Hypothalamus (tissue), 51 donors: ENCODE results near the gene PRRT1.
"Not testable (repeated sequence)": the region's sequence is repeated elsewhere in the genome, so short reads cannot be mapped to it uniquely, and the experiment has no call there.

Source experiments
- DNase-seq, 51 donors: peaks; one replicate each; lab custom pipeline; 2025; lab: John Stamatoyannopoulos, UW

PRRT1 gene

DNA sequence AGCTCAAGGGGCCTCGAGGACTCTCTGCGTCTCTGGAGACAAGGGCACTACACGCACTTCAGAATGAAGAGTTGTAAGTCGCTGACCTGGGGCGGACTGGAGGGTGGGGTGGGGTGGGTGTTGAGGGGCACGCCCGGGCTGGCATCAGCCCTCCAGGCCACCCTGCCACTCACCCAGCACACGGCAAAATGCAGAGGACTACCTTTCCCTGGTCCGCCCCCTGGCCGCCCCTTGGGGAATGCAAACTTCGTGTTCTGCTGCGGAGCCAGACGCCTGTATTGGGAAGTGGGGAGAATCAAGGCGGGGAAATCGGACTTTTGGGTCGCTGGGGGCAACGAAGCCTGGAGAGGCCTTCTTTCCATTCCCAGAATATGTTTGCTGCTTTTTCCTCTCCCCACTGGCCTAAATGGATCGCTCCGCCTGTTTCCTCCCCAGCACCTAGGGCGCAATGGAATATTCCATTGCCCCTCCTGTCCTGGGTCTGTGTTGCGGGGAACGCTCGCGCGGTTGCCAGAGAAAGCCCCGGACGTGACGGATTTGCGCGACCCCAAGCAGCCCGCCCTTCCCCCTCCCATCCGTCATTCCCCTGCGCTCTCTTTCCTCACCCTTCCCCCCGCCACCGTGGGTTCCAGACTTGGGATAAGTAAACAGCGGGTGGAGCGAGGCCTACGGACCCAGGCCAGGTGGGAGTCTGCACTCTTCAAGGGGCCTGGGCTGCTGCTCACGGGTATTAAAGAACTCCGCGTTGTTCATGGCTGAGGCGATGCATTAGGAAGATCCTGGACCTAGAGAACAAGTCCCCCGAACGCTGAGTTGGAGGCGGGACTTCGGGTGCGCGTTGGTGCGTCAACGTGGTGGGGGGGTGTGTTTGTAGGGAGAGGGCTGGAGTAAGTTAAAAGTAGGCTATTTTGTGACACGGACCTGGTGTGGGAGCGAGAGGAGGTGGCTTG lies 2.1 kb upstream of the PRRT1 start, which contains the start of gene PPT2:
TSS of gene PPT2 (plus strand) at position 578 of the 950 bp plus-strand sequence. CDS start 454 bp downstream, outside the sequence.
- DNase-seq = peak in 50 of 51 donors; percentile 49 to 94 (median 82)

DNA sequence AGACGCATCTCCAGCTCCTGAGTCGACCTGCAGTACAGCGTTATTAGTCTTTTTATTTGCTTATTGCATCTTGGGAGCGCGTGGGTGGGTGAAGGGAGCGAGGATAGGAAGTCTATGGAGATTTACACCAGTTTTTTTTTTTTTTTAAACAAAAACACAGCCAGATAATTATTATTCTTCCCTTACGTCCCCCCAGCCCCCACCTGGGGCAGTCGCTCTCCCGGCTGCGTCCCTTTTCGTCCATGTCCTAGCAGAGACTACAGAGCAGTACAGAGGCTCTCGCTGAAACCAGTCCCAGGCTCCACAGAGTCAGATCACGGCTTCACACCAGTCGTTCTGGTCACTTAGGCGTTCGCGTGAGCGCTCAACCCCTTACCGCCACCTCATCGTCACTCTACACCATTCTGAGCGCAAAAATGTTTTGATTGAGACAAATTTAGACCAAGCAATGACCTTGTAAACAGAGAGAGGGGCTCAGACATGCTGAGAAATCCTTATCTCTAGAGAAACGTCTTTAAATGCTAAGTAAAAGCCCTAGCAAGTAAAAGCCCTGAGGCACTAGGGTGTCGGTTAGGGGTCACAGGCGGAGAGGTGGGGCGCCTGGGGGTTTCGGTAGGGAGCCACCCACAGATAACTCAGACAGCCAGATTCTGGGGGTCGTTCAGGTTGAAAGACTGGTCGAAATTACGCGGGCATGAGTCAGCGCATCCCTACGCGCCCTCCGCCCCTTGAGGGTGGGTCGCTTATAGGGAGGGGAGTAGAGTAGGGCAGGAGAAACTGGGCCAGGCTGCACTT lies 1.2 kb upstream of the PRRT1 start:
- peak in 19 of 51 donors; percentile 9 to 63 (median 30) for DNase-seq

DNA sequence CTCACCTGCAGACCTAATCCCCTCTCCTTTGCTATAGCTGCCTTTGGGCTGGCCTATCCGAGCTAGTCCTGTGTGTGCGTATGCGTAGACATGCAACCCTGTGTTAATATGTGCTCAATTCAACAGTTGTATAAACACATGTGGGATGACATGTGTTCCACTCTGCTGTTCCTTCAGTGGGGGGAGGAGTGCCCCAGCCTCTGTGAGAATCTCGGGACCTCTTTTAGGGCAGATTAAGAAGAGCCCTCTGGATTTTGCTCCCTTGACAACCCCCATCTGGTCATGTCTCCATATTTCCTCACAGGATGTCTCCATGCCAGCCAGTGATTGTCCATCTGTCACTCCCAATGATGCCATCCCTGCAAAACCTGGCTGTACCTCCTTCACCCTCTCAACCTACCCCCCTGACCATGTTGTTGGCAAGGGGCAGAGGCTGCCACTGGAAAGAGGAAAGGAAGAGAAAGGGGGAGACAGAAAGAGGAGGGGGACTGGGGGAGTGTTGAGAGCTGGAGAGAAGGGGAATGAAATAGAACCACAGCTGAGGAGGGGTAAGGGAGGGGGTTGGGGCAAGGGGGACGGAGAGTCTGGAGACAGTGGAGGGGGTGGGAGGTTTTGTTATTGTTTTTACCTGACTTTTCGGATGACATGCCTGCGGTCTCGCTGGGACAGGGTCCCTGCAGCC lies 417 bp downstream of the PRRT1 start:
- DNase-seq = peak in 5 of 51 donors; percentile 21 to 79 (median 36)

DNA sequence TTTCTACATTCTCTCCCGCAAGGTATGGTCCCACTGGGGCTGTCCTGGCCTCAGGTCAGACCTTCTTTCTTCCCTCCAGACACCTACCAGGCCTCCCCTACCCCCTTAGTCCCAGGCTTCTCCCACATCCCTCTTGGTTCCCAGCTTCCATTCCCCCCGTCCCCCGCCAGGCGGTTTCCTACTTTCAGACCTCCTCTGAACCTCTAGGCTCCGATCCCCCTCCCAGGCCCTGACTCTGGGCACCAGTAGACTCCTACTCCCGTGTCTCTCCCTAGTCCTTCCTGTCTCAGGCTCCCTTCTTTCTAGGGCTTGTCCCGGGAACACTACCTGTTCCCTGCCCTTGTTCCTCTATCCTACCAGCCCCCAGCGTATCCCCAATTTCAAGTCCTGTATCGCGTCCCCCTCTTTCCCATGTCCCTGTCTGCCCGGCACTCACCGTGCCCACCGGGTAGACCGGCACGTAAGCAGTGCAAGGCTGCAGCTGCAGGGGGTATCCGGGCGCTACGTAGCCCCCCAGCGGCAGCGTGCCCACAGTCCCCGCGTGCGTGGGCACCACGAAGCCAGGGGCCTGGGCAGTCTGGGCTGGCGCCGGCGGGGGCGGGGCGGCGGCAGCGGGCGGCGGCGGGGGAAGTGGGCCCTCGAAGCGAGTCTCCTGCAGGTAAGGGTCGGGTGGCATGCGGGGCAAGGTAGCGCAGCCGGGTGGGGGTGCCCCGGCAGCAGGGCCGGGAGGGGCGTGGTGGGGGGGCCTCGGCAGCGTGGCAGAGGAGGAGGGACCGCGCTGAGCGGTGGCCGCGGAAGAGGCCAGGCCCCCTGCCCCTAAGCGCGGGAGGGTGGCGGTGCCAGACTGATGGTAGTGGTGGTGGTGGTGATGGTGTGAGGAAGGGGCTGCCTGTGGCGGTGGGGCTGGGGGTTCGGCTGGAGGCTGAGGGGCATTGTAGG lies 1.5 kb downstream of the PRRT1 start:
- peak in 1 of 51 donors; percentile 12 for DNase-seq

DNA sequence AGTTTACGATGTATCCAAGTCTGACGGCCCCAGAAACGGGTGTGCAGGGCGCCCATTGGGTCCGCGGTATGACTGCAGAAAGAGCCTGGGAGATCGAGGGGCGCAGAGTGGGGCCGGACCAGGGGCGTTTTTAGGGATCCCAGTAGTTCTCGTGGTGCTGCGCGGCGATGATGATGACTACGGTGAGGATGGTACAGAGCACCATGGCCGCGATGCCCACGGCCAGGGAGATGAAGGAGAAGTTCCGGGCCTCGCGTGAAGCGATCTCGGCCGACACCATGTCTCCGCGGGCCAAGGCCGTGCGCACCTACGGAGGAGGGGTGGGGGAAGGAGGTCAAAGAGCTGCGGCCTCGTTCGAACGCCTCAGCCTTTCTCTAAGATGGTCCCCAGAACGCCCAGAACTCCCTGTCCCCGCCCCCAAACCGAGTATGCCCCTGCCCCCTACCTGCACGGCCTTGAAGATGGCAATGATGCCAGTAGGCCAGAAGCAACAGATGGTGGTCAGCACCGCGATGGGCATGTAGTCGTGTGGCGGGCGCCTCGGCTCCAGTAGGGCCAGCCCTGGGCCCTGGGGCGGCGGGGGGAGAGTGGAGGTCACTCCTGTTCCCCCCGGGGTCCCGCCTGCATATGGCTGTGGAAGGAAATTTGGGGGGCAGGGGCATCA lies 2.5 kb downstream of the PRRT1 start:
- DNase-seq = no peak

DNA sequence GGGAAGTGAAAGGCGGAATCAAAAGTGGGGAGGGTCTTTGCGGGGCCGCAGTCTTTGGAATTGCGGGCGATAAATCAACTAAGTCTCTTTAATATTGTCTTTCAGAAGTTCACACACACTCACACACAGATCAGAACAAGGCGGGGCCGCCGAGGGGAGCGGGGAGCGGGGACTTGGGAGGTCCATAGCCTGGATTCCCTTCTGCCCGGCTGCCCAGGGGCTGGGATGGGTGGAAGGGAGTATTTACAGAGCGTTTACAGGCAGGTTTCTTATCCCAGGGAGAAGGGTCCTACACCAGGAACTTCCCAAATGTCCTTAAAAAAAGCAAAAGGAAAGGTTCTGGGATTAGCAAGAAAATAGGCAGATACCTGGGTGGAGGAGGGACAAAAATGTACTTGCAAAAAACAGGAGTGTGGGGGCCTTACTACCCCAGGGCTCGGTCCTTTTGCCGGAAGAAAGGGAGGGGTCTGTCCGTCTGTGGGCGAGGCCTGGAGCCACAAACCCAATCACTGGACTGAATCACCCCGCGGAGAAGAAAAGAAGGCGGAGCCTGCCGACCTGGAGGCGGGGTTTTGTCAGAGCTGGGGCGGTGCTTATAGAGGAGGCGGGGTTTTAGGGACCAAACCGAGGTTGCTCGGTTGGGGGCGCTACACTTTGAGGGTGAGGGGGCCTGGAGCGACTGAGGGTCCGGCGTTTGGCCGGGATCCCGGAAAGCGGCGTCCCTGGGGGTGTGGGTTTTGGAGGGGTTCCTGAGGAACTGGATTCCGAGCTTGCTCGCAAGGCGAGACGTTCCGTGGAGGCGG lies 3.2 kb downstream of the PRRT1 start:
- DNase-seq = peak in 21 of 51 donors; percentile 5 to 49 (median 33)

DNA sequence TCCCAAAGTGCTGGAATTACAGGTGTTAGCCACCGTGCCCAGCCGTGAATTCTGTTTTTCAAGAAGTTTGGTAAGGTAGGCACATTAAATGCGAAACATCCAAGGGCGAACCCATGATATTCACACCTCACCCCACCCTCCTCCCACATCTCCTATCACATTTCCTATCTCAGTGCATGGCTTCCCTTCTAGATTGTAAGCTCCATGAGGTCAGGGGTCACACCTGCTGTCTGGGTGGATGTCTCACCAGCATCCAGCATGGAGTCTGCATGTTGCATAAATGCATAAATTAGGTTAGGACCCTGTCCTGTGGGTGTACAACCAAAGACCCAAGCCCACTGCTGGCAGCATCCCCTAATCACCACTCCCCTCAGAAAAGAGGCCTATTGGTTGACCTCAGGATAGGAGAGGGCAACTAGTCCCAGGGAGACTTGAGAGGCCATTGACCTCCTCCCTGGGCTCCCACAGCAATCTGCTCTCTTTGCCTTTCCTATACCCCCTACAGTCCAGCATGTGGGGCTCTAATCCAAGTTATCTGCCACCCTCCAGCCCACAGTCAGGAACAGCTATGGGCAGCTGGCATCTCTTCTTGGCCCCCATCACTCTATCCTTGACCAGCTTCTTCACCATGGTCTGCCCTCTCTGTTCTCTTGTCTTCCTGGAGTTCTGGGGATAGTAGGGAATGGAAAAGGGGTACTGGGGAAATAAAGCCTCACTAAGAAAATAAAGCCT lies 4.2 kb downstream of the PRRT1 start:
- no peak for DNase-seq

DNA sequence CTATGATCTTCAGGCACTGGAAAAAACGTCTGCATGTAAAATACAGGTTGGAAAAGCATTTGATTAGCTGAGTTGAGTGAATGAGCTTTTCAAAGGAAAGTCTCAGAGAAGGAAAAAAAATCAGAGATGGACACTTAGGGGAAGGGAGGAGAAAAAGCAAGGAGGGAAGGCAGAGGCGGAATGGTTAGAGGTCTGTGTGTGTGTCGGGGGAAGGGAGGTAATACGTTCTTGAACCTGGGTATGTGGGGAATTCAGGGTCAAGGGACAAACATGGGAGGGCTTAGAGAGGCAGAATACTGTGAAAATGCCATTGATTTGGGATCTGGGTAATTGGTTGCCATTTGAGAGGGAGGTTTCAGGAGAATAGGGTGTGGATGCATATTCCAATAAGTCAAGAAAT lies 5.1 kb downstream of the PRRT1 start:
- DNase-seq = no peak

DNA sequence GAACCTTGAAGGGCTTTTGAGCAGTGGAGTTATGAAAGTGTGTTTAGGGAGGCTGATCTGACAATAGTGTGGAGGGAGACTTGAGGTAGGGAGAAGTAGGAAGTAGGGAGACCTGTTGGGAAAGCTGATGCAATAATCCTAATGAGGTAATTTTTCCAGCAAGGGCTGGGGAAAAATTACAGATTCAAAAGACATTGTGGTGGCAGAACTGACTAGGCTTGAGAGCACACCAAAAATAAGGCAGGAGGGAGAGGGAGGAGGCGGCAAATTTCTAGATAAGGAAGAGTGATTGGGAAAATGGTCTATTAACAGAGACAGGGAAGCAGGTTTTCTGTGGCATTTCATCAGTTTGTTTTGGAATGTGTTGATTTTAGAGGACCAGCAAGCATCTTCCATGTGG lies 5.5 kb downstream of the PRRT1 start:
- DNase-seq = no peak

DNA sequence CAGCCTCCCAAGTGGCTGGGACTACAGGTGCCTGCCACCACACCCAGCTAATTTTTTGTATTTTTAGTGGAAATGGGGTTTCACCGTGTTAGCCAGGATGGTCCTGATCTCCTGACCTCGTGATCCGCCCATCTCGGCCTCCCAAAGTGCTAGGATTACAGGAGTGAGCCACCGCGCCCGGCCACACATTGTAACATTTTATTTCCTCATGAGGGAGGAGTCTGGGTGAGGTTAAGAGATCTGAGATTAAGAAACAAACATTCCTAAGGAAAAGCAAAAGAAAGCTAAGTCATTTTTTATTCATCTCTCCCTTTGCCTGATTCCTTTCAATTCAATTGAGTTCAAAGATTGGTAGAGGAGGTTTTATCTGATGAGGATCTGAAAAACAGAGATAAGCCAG lies 7.5 kb downstream of the PRRT1 start:
- DNase-seq = not testable (repeated sequence)

DNA sequence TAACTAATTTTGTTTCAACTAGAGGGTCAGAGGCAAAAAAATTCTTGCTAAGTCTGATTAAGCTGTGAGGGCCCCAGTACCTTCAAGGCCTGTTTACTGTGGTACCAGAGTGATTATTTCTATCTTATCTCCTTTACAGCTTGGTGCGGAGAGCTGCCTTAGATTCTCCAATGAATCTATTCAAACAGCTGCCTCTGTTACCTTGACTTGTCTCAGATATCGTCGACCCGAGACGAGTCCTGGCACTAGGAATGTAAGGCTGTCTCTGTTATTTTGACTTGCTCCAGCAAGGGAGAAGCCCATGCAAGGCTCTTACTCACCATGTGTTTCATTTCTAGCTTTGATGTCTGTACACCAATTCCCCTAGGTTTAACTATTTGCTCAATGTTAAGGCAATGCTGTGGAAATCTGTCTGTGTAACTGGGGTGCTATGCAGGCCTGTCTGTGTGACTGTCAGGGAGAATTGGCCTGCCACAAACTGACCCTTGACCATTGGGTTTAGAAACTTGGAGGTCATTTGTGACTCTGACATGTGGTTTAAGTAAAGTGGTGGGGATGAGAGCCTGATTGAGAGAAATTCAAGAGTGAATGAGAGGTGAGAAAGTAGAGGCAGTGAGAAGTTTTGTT lies 11.2 kb downstream of the PRRT1 start:
- DNase-seq = no peak

DNA sequence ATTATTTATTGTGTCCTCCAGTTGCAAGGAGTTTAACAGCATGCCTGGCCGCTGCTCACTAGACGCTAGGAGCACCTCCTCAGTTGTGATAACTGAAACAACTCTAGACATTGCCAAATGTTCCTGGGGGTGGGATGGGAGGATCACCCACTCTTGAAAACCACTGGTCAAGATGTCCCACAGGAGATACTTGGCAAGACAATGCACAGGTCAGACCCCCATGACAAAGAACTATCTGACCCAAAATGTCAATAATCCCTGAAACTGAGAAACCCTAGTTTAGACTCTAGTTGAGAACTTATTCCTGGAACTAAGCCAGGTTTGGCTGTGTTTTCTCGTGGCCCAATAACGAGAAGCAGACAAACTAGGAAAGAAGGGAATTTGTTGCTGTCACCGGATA lies 12.1 kb downstream of the PRRT1 start:
- DNase-seq = no peak

DNA sequence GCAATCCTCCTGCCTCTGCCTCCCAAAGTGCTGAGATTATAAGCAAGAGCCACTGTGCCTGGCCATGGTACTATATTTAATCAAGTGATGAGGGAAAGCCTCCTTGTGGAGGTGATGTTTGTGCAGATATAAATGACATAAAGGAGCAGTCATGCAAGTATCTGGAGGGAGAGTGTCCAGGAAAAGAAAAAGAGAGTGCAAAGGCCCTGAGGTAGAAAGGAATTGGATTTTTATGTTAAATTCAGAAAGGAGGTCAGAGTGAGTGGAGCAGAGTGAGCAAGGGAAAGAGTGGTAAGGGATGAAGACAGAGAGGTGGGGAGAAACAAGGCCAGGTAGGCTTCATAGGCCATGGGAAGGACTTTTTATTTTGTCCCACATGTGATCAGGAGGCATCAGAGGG lies 14.3 kb downstream of the PRRT1 start:
- no peak for DNase-seq

DNA sequence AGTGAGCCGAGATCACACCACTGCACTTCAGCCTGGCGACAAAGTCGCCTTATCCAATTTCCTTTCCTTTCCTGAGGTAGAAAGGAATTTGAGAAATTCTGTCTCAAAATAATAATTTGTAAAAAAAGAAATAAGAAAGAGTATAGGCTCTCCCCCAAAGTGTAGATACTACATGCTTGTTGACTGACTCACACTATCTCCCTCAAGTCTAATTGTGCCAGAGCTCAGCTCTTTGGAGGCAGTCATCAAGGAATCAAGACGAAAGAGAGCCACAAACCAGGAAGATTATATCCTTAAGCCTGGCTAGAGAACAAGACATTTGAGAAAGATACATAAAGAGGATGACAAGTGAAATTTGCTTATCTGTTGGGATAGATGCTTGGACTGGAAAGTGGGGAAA lies 18.0 kb downstream of the PRRT1 start:
- DNase-seq = no peak

DNA sequence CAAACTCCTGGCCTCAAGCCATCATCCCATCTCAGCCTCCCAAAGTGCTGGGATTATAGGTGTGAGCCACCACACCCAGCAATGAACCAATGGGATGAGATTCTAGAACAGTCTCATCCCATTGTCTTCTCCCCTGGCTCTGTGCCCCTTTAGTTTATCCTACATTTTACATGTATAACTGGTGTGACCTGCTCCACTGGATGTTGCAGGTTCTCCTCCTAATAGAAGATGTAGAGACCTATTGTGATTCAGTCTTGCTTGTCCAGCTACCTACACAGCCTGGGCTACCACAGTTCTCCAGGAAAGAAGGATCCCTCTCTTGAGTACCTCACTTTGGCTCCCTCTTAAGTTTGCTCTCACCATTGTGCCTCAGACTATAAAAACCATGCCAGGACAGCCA lies 19.6 kb downstream of the PRRT1 start:
- DNase-seq = no peak

DNA sequence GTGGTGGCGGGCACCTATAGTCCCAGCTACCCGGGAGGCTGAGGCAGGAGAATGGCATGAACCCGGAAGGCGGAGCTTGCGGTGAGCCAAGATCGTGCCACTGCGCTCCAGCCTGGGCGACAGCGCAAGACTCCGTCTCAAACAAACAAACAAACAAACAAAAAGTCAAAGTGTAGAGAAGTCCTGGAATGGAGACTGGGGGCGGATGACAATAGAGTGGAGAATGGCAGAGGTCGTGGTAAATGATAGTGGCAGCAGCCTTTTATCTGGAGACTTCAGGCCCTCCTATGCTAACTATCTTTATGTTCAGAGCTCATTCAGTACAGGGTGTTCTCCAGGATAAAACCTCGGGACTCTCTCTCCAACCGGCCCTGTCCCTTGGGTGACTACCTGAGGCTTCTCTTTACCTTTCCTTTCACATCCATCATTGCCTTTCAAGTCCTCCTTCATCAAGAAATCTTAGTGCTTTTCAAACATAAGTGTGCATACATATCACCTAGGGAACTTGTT lies 20.2 kb downstream of the PRRT1 start:
- DNase-seq = no peak
